ENCODE data around the gene CBX5.

GRCh38 chr12:54199034-54199433, 80.9 kb downstream of the CBX5 start:
- TF ChIP-seq CTCF (IDR thresholded peaks at IDR 0.05; ENCODE audit: poor library complexity, severe bottlenecking) (no peak), RAD21 (conservative IDR thresholded peaks at IDR 0.05) (no peak), REST (IDR thresholded peaks at IDR 0.05; ENCODE audit: borderline replicate concordance) (no peak), MXI1 (conservative IDR thresholded peaks at IDR 0.05; ENCODE audit: poor library complexity, severe bottlenecking) (no peak), EZH2 (IDR thresholded peaks at IDR 0.05; ENCODE audit: borderline replicate concordance, insufficient read depth, low read length, poor library complexity, severe bottlenecking) (no peak), EP300 (conservative IDR thresholded peaks at IDR 0.05; ENCODE audit: poor library complexity, severe bottlenecking) (no peak), POLR2AphosphoS5 (IDR thresholded peaks at IDR 0.05) (no peak), SMC3 (conservative IDR thresholded peaks at IDR 0.05; ENCODE audit: poor library complexity) (no peak), TAF1 (IDR thresholded peaks at IDR 0.05; ENCODE audit: low read depth) (no peak)

All from neural cell (in vitro differentiated cells).